ENCODE results near the gene P4HA2. TPM values are rescaled to one million over a fixed set of nuclear protein-coding genes. Genes with fewer than 3 reads are reported as not detected.
A peak's percentile ranks its signal among the peaks of the same experiment; 100 is the strongest.

Gene P4HA2
- total and polyA plus RNA-seq, 9 of the 15 experiments (the other 6 are each of a cell fraction or from before 2014, with no cell fraction given): 9.6 to 50.0 (median 12.7) TPM

DNA sequence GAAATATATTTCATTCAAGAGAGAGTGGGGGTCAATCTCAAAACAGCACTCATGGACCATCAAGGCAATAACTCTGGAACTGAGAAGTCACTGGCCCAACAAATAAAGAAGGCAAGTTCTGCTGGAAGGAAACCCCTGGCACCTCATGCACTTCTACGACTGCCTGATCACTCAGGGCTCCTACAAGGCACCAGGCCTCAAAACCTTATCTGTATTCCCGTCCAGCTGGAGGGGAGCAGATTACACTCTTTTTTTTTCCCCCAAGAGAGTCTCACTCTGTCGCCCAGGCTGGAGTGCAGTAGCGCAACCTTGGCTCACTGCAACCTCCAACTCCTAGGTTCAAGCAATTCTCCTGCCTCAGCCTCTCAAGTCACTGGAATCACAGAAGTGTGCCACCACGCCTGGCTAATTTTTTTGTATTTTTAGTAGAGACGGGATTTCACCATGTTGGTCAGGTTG, 49.9 kb downstream of the P4HA2 start (continued):
- TF ChIP-seq, protein P1, sequence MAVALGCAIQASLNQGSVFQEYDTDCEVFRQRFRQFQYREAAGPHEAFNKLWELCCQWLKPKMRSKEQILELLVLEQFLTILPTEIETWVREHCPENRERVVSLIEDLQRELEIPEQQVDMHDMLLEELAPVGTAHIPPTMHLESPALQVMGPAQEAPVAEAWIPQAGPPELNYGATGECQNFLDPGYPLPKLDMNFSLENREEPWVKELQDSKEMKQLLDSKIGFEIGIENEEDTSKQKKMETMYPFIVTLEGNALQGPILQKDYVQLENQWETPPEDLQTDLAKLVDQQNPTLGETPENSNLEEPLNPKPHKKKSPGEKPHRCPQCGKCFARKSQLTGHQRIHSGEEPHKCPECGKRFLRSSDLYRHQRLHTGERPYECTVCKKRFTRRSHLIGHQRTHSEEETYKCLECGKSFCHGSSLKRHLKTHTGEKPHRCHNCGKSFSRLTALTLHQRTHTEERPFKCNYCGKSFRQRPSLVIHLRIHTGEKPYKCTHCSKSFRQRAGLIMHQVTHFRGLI (CRISPR knock-in tag; IDR thresholded peaks at IDR 0.05): no peak
- TF ChIP-seq ZFP36 (IDR thresholded peaks at IDR 0.05; ENCODE audit: low read depth, low read length, partially characterized antibody) (no peak), KDM5B (IDR thresholded peaks at IDR 0.05; ENCODE audit: insufficient replicate concordance, low read depth, low read length) (no peak), ETV1 (tag; conservative IDR thresholded peaks at IDR 0.05; ENCODE audit: low read depth) (no peak), HCFC1 (IDR thresholded peaks at IDR 0.05; ENCODE audit: low read depth, low read length) (peak; percentile 8; the same call in 1 of the 2 replicates), FOXM1 (IDR thresholded peaks at IDR 0.05; ENCODE audit: low read depth) (peak; percentile 69), FOXM1 (CRISPR knock-in tag; IDR thresholded peaks at IDR 0.05; ENCODE audit: low read depth) (no peak), SUPT5H (IDR thresholded peaks at IDR 0.05) (0 out of 2 replicates have a peak, but pooled peaks have one; percentile 28), ETV5 (CRISPR knock-in tag; IDR thresholded peaks at IDR 0.05; ENCODE audit: low read depth) (peak; percentile 21; the same call in 1 of the 2 replicates), TEAD1 (CRISPR knock-in tag; IDR thresholded peaks at IDR 0.05) (no peak), ZSCAN32 (CRISPR knock-in tag; IDR thresholded peaks at IDR 0.05) (no peak), ARID2 (IDR thresholded peaks at IDR 0.05) (no peak), SAP30 (IDR thresholded peaks at IDR 0.05; ENCODE audit: borderline replicate concordance, insufficient read depth, low read depth, low read length, poor library complexity, severe bottlenecking) (no peak), MAFG (tag; conservative IDR thresholded peaks at IDR 0.05) (no peak), TAF15 (IDR thresholded peaks at IDR 0.05; ENCODE audit: low read depth, low read length) (no peak), MBD2 (IDR thresholded peaks at IDR 0.05; ENCODE audit: borderline replicate concordance, low read depth) (0 out of 2 replicates have a peak, but pooled peaks have one; percentile 41), CEBPB (tag; IDR thresholded peaks at IDR 0.05) (0 out of 2 replicates have a peak, but pooled peaks have one; percentile 23)
- TF ChIP-seq, protein P2, sequence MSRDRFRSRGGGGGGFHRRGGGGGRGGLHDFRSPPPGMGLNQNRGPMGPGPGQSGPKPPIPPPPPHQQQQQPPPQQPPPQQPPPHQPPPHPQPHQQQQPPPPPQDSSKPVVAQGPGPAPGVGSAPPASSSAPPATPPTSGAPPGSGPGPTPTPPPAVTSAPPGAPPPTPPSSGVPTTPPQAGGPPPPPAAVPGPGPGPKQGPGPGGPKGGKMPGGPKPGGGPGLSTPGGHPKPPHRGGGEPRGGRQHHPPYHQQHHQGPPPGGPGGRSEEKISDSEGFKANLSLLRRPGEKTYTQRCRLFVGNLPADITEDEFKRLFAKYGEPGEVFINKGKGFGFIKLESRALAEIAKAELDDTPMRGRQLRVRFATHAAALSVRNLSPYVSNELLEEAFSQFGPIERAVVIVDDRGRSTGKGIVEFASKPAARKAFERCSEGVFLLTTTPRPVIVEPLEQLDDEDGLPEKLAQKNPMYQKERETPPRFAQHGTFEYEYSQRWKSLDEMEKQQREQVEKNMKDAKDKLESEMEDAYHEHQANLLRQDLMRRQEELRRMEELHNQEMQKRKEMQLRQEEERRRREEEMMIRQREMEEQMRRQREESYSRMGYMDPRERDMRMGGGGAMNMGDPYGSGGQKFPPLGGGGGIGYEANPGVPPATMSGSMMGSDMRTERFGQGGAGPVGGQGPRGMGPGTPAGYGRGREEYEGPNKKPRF (IDR thresholded peaks at IDR 0.05; ENCODE audit: low read depth, low read length): no peak
- TF ChIP-seq, protein P3, sequence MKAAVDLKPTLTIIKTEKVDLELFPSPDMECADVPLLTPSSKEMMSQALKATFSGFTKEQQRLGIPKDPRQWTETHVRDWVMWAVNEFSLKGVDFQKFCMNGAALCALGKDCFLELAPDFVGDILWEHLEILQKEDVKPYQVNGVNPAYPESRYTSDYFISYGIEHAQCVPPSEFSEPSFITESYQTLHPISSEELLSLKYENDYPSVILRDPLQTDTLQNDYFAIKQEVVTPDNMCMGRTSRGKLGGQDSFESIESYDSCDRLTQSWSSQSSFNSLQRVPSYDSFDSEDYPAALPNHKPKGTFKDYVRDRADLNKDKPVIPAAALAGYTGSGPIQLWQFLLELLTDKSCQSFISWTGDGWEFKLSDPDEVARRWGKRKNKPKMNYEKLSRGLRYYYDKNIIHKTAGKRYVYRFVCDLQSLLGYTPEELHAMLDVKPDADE (conservative IDR thresholded peaks at IDR 0.05; ENCODE audit: control insufficient read depth, low read depth, low read length): no peak
- TF ChIP-seq, protein P4, sequence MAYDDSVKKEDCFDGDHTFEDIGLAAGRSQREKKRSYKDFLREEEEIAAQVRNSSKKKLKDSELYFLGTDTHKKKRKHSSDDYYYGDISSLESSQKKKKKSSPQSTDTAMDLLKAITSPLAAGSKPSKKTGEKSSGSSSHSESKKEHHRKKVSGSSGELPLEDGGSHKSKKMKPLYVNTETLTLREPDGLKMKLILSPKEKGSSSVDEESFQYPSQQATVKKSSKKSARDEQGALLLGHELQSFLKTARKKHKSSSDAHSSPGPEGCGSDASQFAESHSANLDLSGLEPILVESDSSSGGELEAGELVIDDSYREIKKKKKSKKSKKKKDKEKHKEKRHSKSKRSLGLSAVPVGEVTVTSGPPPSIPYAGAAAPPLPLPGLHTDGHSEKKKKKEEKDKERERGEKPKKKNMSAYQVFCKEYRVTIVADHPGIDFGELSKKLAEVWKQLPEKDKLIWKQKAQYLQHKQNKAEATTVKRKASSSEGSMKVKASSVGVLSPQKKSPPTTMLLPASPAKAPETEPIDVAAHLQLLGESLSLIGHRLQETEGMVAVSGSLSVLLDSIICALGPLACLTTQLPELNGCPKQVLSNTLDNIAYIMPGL (CRISPR knock-in tag; IDR thresholded peaks at IDR 0.05): no peak

Measured in K562 (cell line).